ENCODE measurements around the gene SMAD3. TPM values are rescaled to one million over a fixed set of nuclear protein-coding genes. Genes with fewer than 3 reads are reported as not detected.
"Not testable (repeated sequence)": the region's sequence is repeated elsewhere in the genome, so short reads cannot be mapped to it uniquely, and the experiment has no call there.

Gene SMAD3
- total and polyA plus RNA-seq, 4 donors, result 15.9 to 33.3 (median 24.9) TPM

GRCh38 chr15:67147396-67147949 lies 82.1 kb downstream of the SMAD3 start:
- Histone ChIP-seq H3K36me3 (ENCODE audit: control insufficient read depth, insufficient read depth, low read length) (no peaks in the 10 kb centered on the region), H3K4me3 (ENCODE audit: low read depth, low read length) (no peak overlapping the region), H3K9me3 (ENCODE audit: control insufficient read depth, insufficient read depth, low read length) (no peaks in the 10 kb centered on the region), H3K27me3 (ENCODE audit: control insufficient read depth, insufficient read depth, low read length) (no peaks in the 10 kb centered on the region), H3K4me1 (ENCODE audit: control insufficient read depth, insufficient read depth, low read length) (peaks cover 44% of the 10 kb centered on the region), H3K27ac (ENCODE audit: low read depth, low read length) (peak overlapping the region; percentile 75)
- no peak for DNase-seq (ENCODE audit: low read depth in 4 of 6, low spot score in 6 of 6)
- 60% methylated on average over 1 of the region's 7 CpGs for WGBS (ENCODE audit: insufficient coverage)

- Histone ChIP-seq H3K9me3 (ENCODE audit: control insufficient read depth, insufficient read depth, low read length) (no peaks in the 10 kb centered on the region), H3K27ac (ENCODE audit: low read depth, low read length) (no peak overlapping the region), H3K4me1 (ENCODE audit: control insufficient read depth, insufficient read depth, low read length) (peaks cover 40% of the 10 kb centered on the region), H3K36me3 (ENCODE audit: control insufficient read depth, insufficient read depth, low read length) (no peaks in the 10 kb centered on the region), H3K4me3 (ENCODE audit: low read depth, low read length) (no peak overlapping the region), H3K27me3 (ENCODE audit: control insufficient read depth, insufficient read depth, low read length) (no peaks in the 10 kb centered on the region)
- WGBS (ENCODE audit: insufficient coverage), result 87% methylated on average over 4 of the region's 6 CpGs
- DNase-seq (ENCODE audit: low read depth in 4 of 6, low spot score in 6 of 6), result peak in 1 of 6 donors; percentile 24
Observed at GRCh38 chr15:67148196-67148701, 82.8 kb downstream of the SMAD3 start.

GRCh38 chr15:67149068-67149772 lies 83.8 kb downstream of the SMAD3 start:
- Histone ChIP-seq H3K27me3 (ENCODE audit: control insufficient read depth, insufficient read depth, low read length) (no peaks in the 10 kb centered on the region), H3K9me3 (ENCODE audit: control insufficient read depth, insufficient read depth, low read length) (no peaks in the 10 kb centered on the region), H3K4me3 (ENCODE audit: low read depth, low read length) (no peak overlapping the region), H3K27ac (ENCODE audit: low read depth, low read length) (no peak overlapping the region), H3K36me3 (ENCODE audit: control insufficient read depth, insufficient read depth, low read length) (no peaks in the 10 kb centered on the region), H3K4me1 (ENCODE audit: control insufficient read depth, insufficient read depth, low read length) (peaks cover 43% of the 10 kb centered on the region)
- no peak for DNase-seq (ENCODE audit: low read depth in 4 of 6, low spot score in 6 of 6)
- WGBS (ENCODE audit: insufficient coverage), result 70% methylated on average over 6 of the region's 6 CpGs

- no peaks in the 10 kb centered on the region for H3K9me3 ChIP-seq (ENCODE audit: control insufficient read depth, insufficient read depth, low read length)
- H3K27me3 ChIP-seq (ENCODE audit: control insufficient read depth, insufficient read depth, low read length), result no peaks in the 10 kb centered on the region
- WGBS (ENCODE audit: insufficient coverage), result no CpG with 5 or more reads among the region's 1 CpG
- no peaks in the 10 kb centered on the region for H3K36me3 ChIP-seq (ENCODE audit: control insufficient read depth, insufficient read depth, low read length)
- no peak overlapping the region for H3K27ac ChIP-seq (ENCODE audit: low read depth, low read length)
- peaks cover 41% of the 10 kb centered on the region for H3K4me1 ChIP-seq (ENCODE audit: control insufficient read depth, insufficient read depth, low read length)
- H3K4me3 ChIP-seq (ENCODE audit: low read depth, low read length), result no peak overlapping the region
- DNase-seq (ENCODE audit: low read depth in 4 of 6, low spot score in 6 of 6), result no peak
Observed at GRCh38 chr15:67149773-67150022, 84.3 kb downstream of the SMAD3 start.

GRCh38 chr15:67150023-67150860 lies 84.8 kb downstream of the SMAD3 start:
- H3K27ac ChIP-seq (ENCODE audit: low read depth, low read length), result no peak overlapping the region
- 20% methylated on average over 4 of the region's 16 CpGs for WGBS (ENCODE audit: insufficient coverage)

GRCh38 chr15:67152429-67152828 lies 87.0 kb downstream of the SMAD3 start:
- no peaks in the 10 kb centered on the region for H3K36me3 ChIP-seq (ENCODE audit: control insufficient read depth, insufficient read depth, low read length)
- no peak overlapping the region for H3K27ac ChIP-seq (ENCODE audit: low read depth, low read length)
- H3K9me3 ChIP-seq (ENCODE audit: control insufficient read depth, insufficient read depth, low read length), result no peaks in the 10 kb centered on the region
- DNase-seq (ENCODE audit: low read depth in 4 of 6, low spot score in 6 of 6), result no peak
- H3K4me1 ChIP-seq (ENCODE audit: control insufficient read depth, insufficient read depth, low read length), result peaks cover 19% of the 10 kb centered on the region
- H3K4me3 ChIP-seq (ENCODE audit: low read depth, low read length), result no peak overlapping the region
- no peaks in the 10 kb centered on the region for H3K27me3 ChIP-seq (ENCODE audit: control insufficient read depth, insufficient read depth, low read length)
- WGBS (ENCODE audit: insufficient coverage), result 43% methylated on average over 1 of the region's 1 CpG

More at GRCh38 chr15:67150023-67150860, 84.8 kb downstream of the SMAD3 start:
- H3K36me3 ChIP-seq (ENCODE audit: control insufficient read depth, insufficient read depth, low read length), result no peaks in the 10 kb centered on the region
- no peaks in the 10 kb centered on the region for H3K9me3 ChIP-seq (ENCODE audit: control insufficient read depth, insufficient read depth, low read length)
- no peaks in the 10 kb centered on the region for H3K27me3 ChIP-seq (ENCODE audit: control insufficient read depth, insufficient read depth, low read length)
- H3K4me3 ChIP-seq (ENCODE audit: low read depth, low read length), result no peak overlapping the region
- DNase-seq (ENCODE audit: low read depth in 4 of 6, low spot score in 6 of 6), result peak in 2 of 6 donors; percentile 32 to 52
- peaks cover 36% of the 10 kb centered on the region for H3K4me1 ChIP-seq (ENCODE audit: control insufficient read depth, insufficient read depth, low read length)

GRCh38 chr15:67153044-67153443 lies 87.6 kb downstream of the SMAD3 start:
- not testable (repeated sequence) for H3K27me3 ChIP-seq (ENCODE audit: control insufficient read depth, insufficient read depth, low read length)

GRCh38 chr15:67154249-67154648 lies 88.8 kb downstream of the SMAD3 start:
- no peaks in the 10 kb centered on the region for H3K36me3 ChIP-seq (ENCODE audit: control insufficient read depth, insufficient read depth, low read length)
- H3K27me3 ChIP-seq (ENCODE audit: control insufficient read depth, insufficient read depth, low read length), result no peaks in the 10 kb centered on the region
- H3K9me3 ChIP-seq (ENCODE audit: control insufficient read depth, insufficient read depth, low read length), result no peaks in the 10 kb centered on the region
- no peak overlapping the region for H3K27ac ChIP-seq (ENCODE audit: low read depth, low read length)
- DNase-seq (ENCODE audit: low read depth in 4 of 6, low spot score in 6 of 6), result no peak
- H3K4me3 ChIP-seq (ENCODE audit: low read depth, low read length), result no peak overlapping the region
- peaks cover 19% of the 10 kb centered on the region for H3K4me1 ChIP-seq (ENCODE audit: control insufficient read depth, insufficient read depth, low read length)

More at GRCh38 chr15:67153044-67153443, 87.6 kb downstream of the SMAD3 start:
- 77% methylated on average over 6 of the region's 6 CpGs for WGBS (ENCODE audit: insufficient coverage)
- not testable (repeated sequence) for H3K36me3 ChIP-seq (ENCODE audit: control insufficient read depth, insufficient read depth, low read length); H3K9me3 ChIP-seq (ENCODE audit: control insufficient read depth, insufficient read depth, low read length); H3K4me3 ChIP-seq (ENCODE audit: low read depth, low read length); H3K27ac ChIP-seq (ENCODE audit: low read depth, low read length); DNase-seq (ENCODE audit: low read depth in 4 of 6, low spot score in 6 of 6)
- H3K4me1 ChIP-seq (ENCODE audit: control insufficient read depth, insufficient read depth, low read length), result peaks cover 19% of the 10 kb centered on the region

GRCh38 chr15:67156426-67156825 lies 91.0 kb downstream of the SMAD3 start:
- no peak overlapping the region for H3K27ac ChIP-seq (ENCODE audit: low read depth, low read length)
- peaks cover 10% of the 10 kb centered on the region for H3K4me1 ChIP-seq (ENCODE audit: control insufficient read depth, insufficient read depth, low read length)
- H3K9me3 ChIP-seq (ENCODE audit: control insufficient read depth, insufficient read depth, low read length), result no peaks in the 10 kb centered on the region
- no peaks in the 10 kb centered on the region for H3K27me3 ChIP-seq (ENCODE audit: control insufficient read depth, insufficient read depth, low read length)
- H3K4me3 ChIP-seq (ENCODE audit: low read depth, low read length), result no peak overlapping the region
- WGBS (ENCODE audit: insufficient coverage), result no CpG with 5 or more reads among the region's 2 CpGs
- H3K36me3 ChIP-seq (ENCODE audit: control insufficient read depth, insufficient read depth, low read length), result no peaks in the 10 kb centered on the region
- DNase-seq (ENCODE audit: low read depth in 4 of 6, low spot score in 6 of 6), result no peak

All from spinal cord (tissue), 10 donors.